Astrocyte (in vitro differentiated cells and primary cell): ENCODE measurements around the gene ATL3. TPM values are rescaled to one million over a fixed set of nuclear protein-coding genes. Genes with fewer than 3 reads are reported as not detected.

Source experiments
- DNase-seq: peaks from one replicate; pipeline ENCODE4 v3.0.0-alpha.2; 2010; ENCODE audit warnings: low read depth
- FAIRE-seq: peaks from 2 replicates; lab custom pipeline; 2011; peaks lifted over from hg19 to GRCh38; lab: Jason Lieb, UNC
- H2AFZ ChIP-seq: 2 replicates; pipeline ENCODE4 v1.6.0; 2012; ENCODE audit warnings: low read depth, low read length, inconsistent platforms
- H3K27ac ChIP-seq: 2 replicates; pipeline ENCODE4 v1.5.1; 2011; ENCODE audit warnings: low read depth, low read length, inconsistent platforms
- H3K27me3 ChIP-seq: 2 replicates; pipeline ENCODE4 v1.6.0; 2011; ENCODE audit warnings: low read length, inconsistent platforms; ENCODE audit not compliant: insufficient read depth
- H3K36me3 ChIP-seq: 2 replicates; pipeline ENCODE4 v1.5.1; 2011; ENCODE audit warnings: low read length, inconsistent platforms; ENCODE audit not compliant: insufficient read depth
- H3K4me1 ChIP-seq: 2 replicates; pipeline ENCODE4 v1.5.1; 2011; ENCODE audit warnings: low read length, inconsistent platforms; ENCODE audit not compliant: insufficient read depth
- H3K4me2 ChIP-seq: 2 replicates; pipeline ENCODE4 v1.6.0; 2012; ENCODE audit warnings: low read length, inconsistent platforms
- H3K4me3 ChIP-seq: 2 replicates; pipeline ENCODE4 v1.5.1; 2011; ENCODE audit warnings: low read depth, mild to moderate bottlenecking, low read length, inconsistent platforms; ENCODE audit not compliant: insufficient read depth
- H3K79me2 ChIP-seq: 2 replicates; pipeline ENCODE4 v1.6.0; 2012; ENCODE audit warnings: mild to moderate bottlenecking, low read length, inconsistent platforms; ENCODE audit not compliant: insufficient read depth
- H3K9ac ChIP-seq: 2 replicates; pipeline ENCODE4 v1.6.0; 2012; ENCODE audit warnings: mild to moderate bottlenecking, low read length, inconsistent platforms
- H3K9me3 ChIP-seq: 2 replicates; pipeline ENCODE4 v1.5.1; 2012; ENCODE audit warnings: low read depth, mild to moderate bottlenecking, low read length, inconsistent platforms; ENCODE audit not compliant: insufficient read depth
- H4K20me1 ChIP-seq: 2 replicates; pipeline ENCODE4 v1.6.0; 2012; ENCODE audit warnings: low read length, inconsistent platforms; ENCODE audit not compliant: insufficient read depth
- H3K27ac Mint-ChIP-seq: one replicate; pipeline ENCODE4 v1.8.0; 2021; ENCODE audit warnings: mild to moderate bottlenecking, mixed read lengths; ENCODE audit not compliant: unreplicated experiment
- H3K27me3 Mint-ChIP-seq: one replicate; pipeline ENCODE4 v1.8.0; 2021; ENCODE audit warnings: low read depth, mixed read lengths; ENCODE audit not compliant: unreplicated experiment
- H3K36me3 Mint-ChIP-seq: one replicate; pipeline ENCODE4 v1.8.0; 2021; ENCODE audit warnings: low read depth, mixed read lengths; ENCODE audit not compliant: unreplicated experiment
- H3K4me1 Mint-ChIP-seq: one replicate; pipeline ENCODE4 v1.8.0; 2021; ENCODE audit warnings: low read depth, mixed read lengths; ENCODE audit not compliant: unreplicated experiment
- H3K4me3 Mint-ChIP-seq: one replicate; pipeline ENCODE4 v1.8.0; 2021; ENCODE audit warnings: mild to moderate bottlenecking, moderate library complexity, mixed read lengths; ENCODE audit not compliant: unreplicated experiment
- H3K9me3 Mint-ChIP-seq: one replicate; pipeline ENCODE4 v1.8.0; 2021; ENCODE audit warnings: mild to moderate bottlenecking, mixed read lengths; ENCODE audit not compliant: unreplicated experiment
- CTCF ChIP-seq: IDR thresholded peaks from 2 replicates; pipeline ENCODE4 v1.5.1; 2011; ENCODE audit warnings: low read depth, mild to moderate bottlenecking, inconsistent platforms, low read length, moderate library complexity; ENCODE audit not compliant: insufficient read depth
- EZH2 ChIP-seq: IDR thresholded peaks from 2 replicates; pipeline ENCODE4 v1.6.1; 2012; ENCODE audit warnings: mild to moderate bottlenecking, low read length, inconsistent platforms; ENCODE audit not compliant: insufficient read depth
- total RNA-seq: library from RNA; stranded (reverse); gene quantifications from 2 replicates; pipeline ENCODE4 v1.2.1, GENCODE V29; 2021

Gene ATL3
- total RNA-seq, 1 donor from 2014 or later = 45.2 TPM

- peak within 1 kb of the TSS; percentile 98 for H3K4me3 ChIP-seq
- TF ChIP-seq CTCF (no peak), EZH2 (no peak)
- FAIRE-seq (no peak), DNase-seq (peak; percentile 90)
- no peaks in the 10 kb centered on the region for H3K36me3 Mint-ChIP-seq
- H3K27me3 Mint-ChIP-seq = peaks cover 3% of the 10 kb centered on the region
- H3K27ac ChIP-seq = peak within 1 kb of the TSS; percentile 76
- H3K4me1 Mint-ChIP-seq = peaks cover 11% of the 10 kb centered on the region
- H3K9me3 Mint-ChIP-seq = no peaks in the 10 kb centered on the region
- H3K27ac Mint-ChIP-seq = peak within 1 kb of the TSS; percentile 88
- no peaks in the 10 kb centered on the region for H3K36me3 ChIP-seq
- peaks cover 27% of the 10 kb centered on the region for H4K20me1 ChIP-seq
- H3K4me3 Mint-ChIP-seq = peak within 1 kb of the TSS; percentile 100
- peak within 1 kb of the TSS; percentile 100 for H3K4me2 ChIP-seq
- peaks cover 14% of the 10 kb centered on the region for H3K4me1 ChIP-seq
- peak within 1 kb of the TSS; percentile 87 for H3K9ac ChIP-seq
- peak within 1 kb of the TSS; percentile 93 for H2AFZ ChIP-seq
- no peaks in the 10 kb centered on the region for H3K27me3 ChIP-seq
- H3K9me3 ChIP-seq = no peaks in the 10 kb centered on the region
- H3K79me2 ChIP-seq = peaks cover 43% of the 10 kb centered on the region
Measured at GRCh38 chr11:63681321-63682065, 10.3 kb upstream of the ATL3 start, which contains the start of gene RTN3. TSS of gene RTN3 (plus strand) at chr11:63681500. CDS start at chr11:63681637, 137 bp downstream.

- Mint-ChIP-seq H3K27ac (peak overlapping the region; percentile 81), H3K9me3 (no peaks in the 10 kb centered on the region), H3K4me3 (peak overlapping the region; percentile 100), H3K27me3 (peaks cover 3% of the 10 kb centered on the region), H3K4me1 (peaks cover 11% of the 10 kb centered on the region), H3K36me3 (no peaks in the 10 kb centered on the region)
- no peaks in the 10 kb centered on the region for H3K9me3 ChIP-seq
- peaks cover 40% of the 10 kb centered on the region for H3K79me2 ChIP-seq
- peaks cover 25% of the 10 kb centered on the region for H4K20me1 ChIP-seq
- no peaks in the 10 kb centered on the region for H3K27me3 ChIP-seq
- no peak for TF ChIP-seq EZH2
- TF ChIP-seq CTCF = no peak
- H3K4me3 ChIP-seq = peak overlapping the region; percentile 98
- no peaks in the 10 kb centered on the region for H3K36me3 ChIP-seq
- no peak overlapping the region for H3K27ac ChIP-seq
- peak overlapping the region; percentile 100 for H3K4me2 ChIP-seq
- no peak for FAIRE-seq
- H3K4me1 ChIP-seq = peaks cover 14% of the 10 kb centered on the region
- H3K9ac ChIP-seq = peak overlapping the region; percentile 69
- DNase-seq = no peak
- peak overlapping the region; percentile 93 for H2AFZ ChIP-seq
Measured at GRCh38 chr11:63680834-63681320, 9.7 kb upstream of the ATL3 start.

GRCh38 chr11:63673579-63673978 lies 2.4 kb upstream of the ATL3 start:
- no peak overlapping the region for H3K9ac ChIP-seq
- peaks cover 3% of the 10 kb centered on the region for H3K4me1 Mint-ChIP-seq
- FAIRE-seq = no peak
- H3K9me3 ChIP-seq = no peaks in the 10 kb centered on the region
- no peak overlapping the region for H3K27ac Mint-ChIP-seq
- DNase-seq = peak; percentile 40
- H3K27ac ChIP-seq = no peak overlapping the region
- no peak overlapping the region for H3K4me2 ChIP-seq
- H3K79me2 ChIP-seq = peaks cover 23% of the 10 kb centered on the region
- H3K9me3 Mint-ChIP-seq = no peaks in the 10 kb centered on the region
- no peak overlapping the region for H3K4me3 Mint-ChIP-seq
- H3K4me1 ChIP-seq = peaks cover 19% of the 10 kb centered on the region
- H2AFZ ChIP-seq = no peak overlapping the region
- peaks cover 3% of the 10 kb centered on the region for H3K27me3 Mint-ChIP-seq
- no peaks in the 10 kb centered on the region for H3K27me3 ChIP-seq
- TF ChIP-seq EZH2 (no peak), CTCF (no peak)
- peaks cover 6% of the 10 kb centered on the region for H4K20me1 ChIP-seq
- no peak overlapping the region for H3K4me3 ChIP-seq
- H3K36me3 ChIP-seq = no peaks in the 10 kb centered on the region
- H3K36me3 Mint-ChIP-seq = no peaks in the 10 kb centered on the region
